Hepatocyte (in vitro differentiated cells): Measurements from ENCODE around the gene PIK3R6. TPM values are rescaled to one million over a fixed set of nuclear protein-coding genes. Genes with fewer than 3 reads are reported as not detected.

ENCODE experiments used
- DNase-seq: peaks from one replicate; pipeline ENCODE4 v3.0.0-alpha.2; 2016; ENCODE audit warnings: low spot score
- H2AFZ ChIP-seq: fragments of 200-600 bp; sonication (generic); 2 replicates; pipeline ENCODE4 v1.6.0; 2016; ENCODE audit warnings: antibody characterized with exemption, mild to moderate bottlenecking
- H3K27ac ChIP-seq: fragments of 200-600 bp; sonication (generic); 2 replicates; pipeline ENCODE4 v1.5.1; 2016; ENCODE audit warnings: mild to moderate bottlenecking
- H3K27me3 ChIP-seq: fragments of 200-600 bp; sonication (generic); 2 replicates; pipeline ENCODE4 v1.6.1; 2016
- H3K36me3 ChIP-seq: fragments of 200-600 bp; sonication (generic); replicated peaks from 2 replicates; pipeline ENCODE4 v1.5.1; 2016; ENCODE audit warnings: low read depth; ENCODE audit not compliant: insufficient read depth
- H3K4me1 ChIP-seq: fragments of 200-600 bp; sonication (generic); 2 replicates; pipeline ENCODE4 v1.5.1; 2016; ENCODE audit warnings: mild to moderate bottlenecking, moderate library complexity; ENCODE audit not compliant: insufficient read depth
- H3K4me2 ChIP-seq: fragments of 200-600 bp; sonication (generic); 2 replicates; pipeline ENCODE4 v1.6.0; 2016
- H3K4me3 ChIP-seq: fragments of 200-600 bp; sonication (generic); 2 replicates; pipeline ENCODE4 v1.5.1; 2016; ENCODE audit warnings: mild to moderate bottlenecking
- H3K79me2 ChIP-seq: fragments of 200-600 bp; sonication (generic); 2 replicates; pipeline ENCODE4 v1.6.0; 2017; ENCODE audit warnings: mild to moderate bottlenecking
- H3K9me2 ChIP-seq: fragments of 200-600 bp; sonication (generic); replicated peaks from 2 replicates; pipeline ENCODE4 v1.6.0; 2017; ENCODE audit warnings: mild to moderate bottlenecking; ENCODE audit not compliant: insufficient read depth
- H3K9me3 ChIP-seq: fragments of 200-600 bp; sonication (generic); 2 replicates; pipeline ENCODE4 v1.5.1; 2016; ENCODE audit warnings: low read depth, mild to moderate bottlenecking
- H4K20me1 ChIP-seq: fragments of 200-600 bp; sonication (generic); 2 replicates; pipeline ENCODE4 v1.6.0; 2016; ENCODE audit warnings: mild to moderate bottlenecking; ENCODE audit not compliant: insufficient read depth, poor library complexity, severe bottlenecking
- EZH2 ChIP-seq: fragments of 200-600 bp; sonication (generic); IDR thresholded peaks from 2 replicates; pipeline ENCODE4 v1.6.1; 2016; ENCODE audit warnings: antibody characterized with exemption, mild to moderate bottlenecking, borderline replicate concordance
- EZH2phosphoT487 ChIP-seq: fragments of 200-600 bp; sonication (generic); IDR thresholded peaks from one replicate; pipeline ENCODE4 v1.6.1; 2018; ENCODE audit warnings: antibody characterized with exemption, mild to moderate bottlenecking, low read depth, moderate library complexity; ENCODE audit not compliant: unreplicated experiment, severe bottlenecking
- WGBS: methylation state at CpG from one replicate; pipeline ENCODE4 v1.1.6; 2016; ENCODE audit warnings: low lambda C conversion rate; ENCODE audit errors: missing lambda C conversion rate; 5-methylcytosine and 5-hydroxymethylcytosine counted together
- polyA plus RNA-seq: library from polyadenylated mRNA; unstranded; fragments of >200 nt; fragmentation: Nextera tagmentation; extraction: Ambion mirVana; gene quantifications from 2 replicates; pipeline ENCODE4 v1.2.1, GENCODE V29; 2016
- total RNA-seq: library from RNA; depleted of rRNA; stranded (reverse); fragments of >200 nt; gene quantifications from 2 replicates; pipeline ENCODE4 v1.2.3, GENCODE V29; 2014
- TF ChIP-seq, protein P1 (sequence below): fragments of 200-600 bp; sonication (generic); IDR thresholded peaks from 2 replicates; pipeline ENCODE4 v1.5.1; 2016; ENCODE audit warnings: antibody characterized with exemption, mild to moderate bottlenecking; ENCODE audit not compliant: poor library complexity

The PIK3R6 gene
- total and polyA plus RNA-seq, 2 experiments from 2014 or later, result 0.07 to 0.10 TPM

DNA sequence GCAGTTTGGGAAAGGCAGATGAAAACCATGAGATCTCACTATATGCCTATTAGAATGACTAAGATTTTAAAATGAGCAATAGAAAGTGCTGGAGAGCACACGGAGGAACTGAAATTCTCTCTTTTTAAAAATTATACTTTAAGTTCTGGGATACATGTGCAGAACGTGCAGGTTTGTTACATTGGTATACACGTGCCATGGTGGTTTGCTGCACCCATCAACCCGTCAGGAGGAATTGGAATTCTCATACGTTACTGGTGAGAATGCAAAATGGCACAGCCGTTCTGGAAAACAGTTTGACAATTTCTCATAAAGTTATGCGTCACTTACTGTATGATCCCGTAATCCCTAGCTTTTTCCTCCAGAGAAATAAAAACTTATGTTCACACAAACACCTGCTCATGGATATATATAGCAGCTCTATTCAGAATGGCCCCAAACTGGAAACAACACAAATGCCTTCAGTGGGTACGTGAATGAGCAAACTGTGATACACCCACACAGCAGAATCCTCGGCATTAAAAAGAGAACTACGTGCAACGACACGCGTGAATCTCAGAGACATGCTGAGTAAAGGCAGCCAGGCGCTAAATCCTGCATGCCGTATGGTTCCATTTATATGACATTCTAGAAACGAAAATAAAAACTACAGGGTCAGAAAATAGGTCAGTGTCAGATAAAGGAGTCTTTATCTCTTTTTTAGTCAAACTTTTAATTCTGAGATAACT is 11.8 kb downstream of the PIK3R6 start:
- H3K27ac ChIP-seq, result no peak overlapping the region
- H3K9me3 ChIP-seq, result no peaks in the 10 kb centered on the region
- no peaks in the 10 kb centered on the region for H3K4me1 ChIP-seq
- DNase-seq, result no peak
- H3K27me3 ChIP-seq, result no peaks in the 10 kb centered on the region
- no peaks in the 10 kb centered on the region for H3K9me2 ChIP-seq
- TF ChIP-seq, protein P1, sequence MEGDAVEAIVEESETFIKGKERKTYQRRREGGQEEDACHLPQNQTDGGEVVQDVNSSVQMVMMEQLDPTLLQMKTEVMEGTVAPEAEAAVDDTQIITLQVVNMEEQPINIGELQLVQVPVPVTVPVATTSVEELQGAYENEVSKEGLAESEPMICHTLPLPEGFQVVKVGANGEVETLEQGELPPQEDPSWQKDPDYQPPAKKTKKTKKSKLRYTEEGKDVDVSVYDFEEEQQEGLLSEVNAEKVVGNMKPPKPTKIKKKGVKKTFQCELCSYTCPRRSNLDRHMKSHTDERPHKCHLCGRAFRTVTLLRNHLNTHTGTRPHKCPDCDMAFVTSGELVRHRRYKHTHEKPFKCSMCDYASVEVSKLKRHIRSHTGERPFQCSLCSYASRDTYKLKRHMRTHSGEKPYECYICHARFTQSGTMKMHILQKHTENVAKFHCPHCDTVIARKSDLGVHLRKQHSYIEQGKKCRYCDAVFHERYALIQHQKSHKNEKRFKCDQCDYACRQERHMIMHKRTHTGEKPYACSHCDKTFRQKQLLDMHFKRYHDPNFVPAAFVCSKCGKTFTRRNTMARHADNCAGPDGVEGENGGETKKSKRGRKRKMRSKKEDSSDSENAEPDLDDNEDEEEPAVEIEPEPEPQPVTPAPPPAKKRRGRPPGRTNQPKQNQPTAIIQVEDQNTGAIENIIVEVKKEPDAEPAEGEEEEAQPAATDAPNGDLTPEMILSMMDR, result no peak
- TF ChIP-seq EZH2 (no peak), EZH2phosphoT487 (no peak)
- no peaks in the 10 kb centered on the region for H4K20me1 ChIP-seq
- WGBS, result 78% methylated on average over 17 of the region's 17 CpGs
- H3K4me2 ChIP-seq, result no peak overlapping the region
- H2AFZ ChIP-seq, result no peak overlapping the region
- no peaks in the 10 kb centered on the region for H3K79me2 ChIP-seq
- H3K4me3 ChIP-seq, result no peak overlapping the region
- no peaks in the 10 kb centered on the region for H3K36me3 ChIP-seq

DNA sequence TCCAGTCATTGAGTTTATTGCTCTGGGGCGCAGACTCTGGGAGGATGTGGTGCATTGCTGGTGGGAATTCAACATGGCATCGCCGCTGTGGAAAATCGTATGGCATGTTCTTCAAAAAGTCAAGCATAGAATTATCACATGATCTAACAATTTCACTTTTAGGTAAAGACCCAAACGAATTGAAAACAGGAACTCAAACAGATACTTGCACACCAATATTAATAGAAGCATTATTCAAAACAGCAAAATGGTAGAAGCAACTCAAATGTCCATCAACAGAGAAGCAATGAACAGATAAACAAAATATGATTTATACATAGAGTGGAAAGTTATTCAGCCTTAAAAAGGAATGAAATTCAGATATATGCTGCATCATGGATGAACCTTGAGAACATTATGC is 15.9 kb downstream of the PIK3R6 start:
- Histone ChIP-seq H3K9me3 (no peaks in the 10 kb centered on the region), H3K27ac (no peak overlapping the region), H3K27me3 (no peaks in the 10 kb centered on the region), H2AFZ (no peak overlapping the region), H3K79me2 (no peaks in the 10 kb centered on the region), H3K4me1 (no peaks in the 10 kb centered on the region), H3K4me2 (no peak overlapping the region), H3K9me2 (no peaks in the 10 kb centered on the region), H3K4me3 (no peak overlapping the region), H3K36me3 (no peaks in the 10 kb centered on the region), H4K20me1 (no peaks in the 10 kb centered on the region)
- WGBS, result 96% methylated on average over 5 of the region's 5 CpGs
- no peak for DNase-seq
- TF ChIP-seq, protein P1, result no peak
- no peak for TF ChIP-seq EZH2
- no peak for TF ChIP-seq EZH2phosphoT487

DNA sequence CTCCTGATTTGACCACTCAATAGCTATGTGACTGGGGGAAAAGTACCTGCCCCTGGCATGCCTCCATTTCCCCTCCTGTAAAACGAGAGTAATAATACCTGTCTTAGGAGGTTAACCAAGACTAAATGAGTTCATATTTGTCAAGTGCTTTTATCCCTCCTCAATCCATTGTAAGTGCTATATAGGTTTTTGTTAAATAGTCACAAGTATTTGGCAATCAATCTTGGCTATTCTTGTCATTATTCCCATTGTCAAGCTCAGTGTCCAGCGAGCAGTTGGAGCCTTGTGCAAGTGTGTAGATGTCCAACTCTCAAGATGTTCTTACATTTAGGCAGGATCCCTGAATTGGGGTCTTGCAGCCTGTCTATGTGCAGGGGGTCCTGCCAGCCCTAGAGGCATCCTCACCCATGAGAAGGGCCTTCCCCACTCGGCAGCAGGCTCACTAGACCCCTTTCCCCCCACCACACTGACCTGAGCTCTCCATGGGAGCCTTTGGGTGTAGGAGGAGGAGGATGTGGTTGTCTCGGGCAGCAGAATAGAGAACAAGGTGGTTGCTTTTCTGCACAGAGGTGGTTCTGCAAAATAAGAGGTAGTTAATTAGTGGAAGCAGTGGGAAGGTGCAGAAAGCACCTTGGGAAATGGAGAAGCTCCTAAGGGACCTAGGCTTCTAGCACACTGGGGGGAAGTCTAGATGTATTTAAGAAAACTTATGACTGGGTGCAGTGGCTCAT is 18.0 kb downstream of the PIK3R6 start:
- H4K20me1 ChIP-seq, result no peaks in the 10 kb centered on the region
- no peaks in the 10 kb centered on the region for H3K9me2 ChIP-seq
- no peak overlapping the region for H3K27ac ChIP-seq
- H3K36me3 ChIP-seq, result no peaks in the 10 kb centered on the region
- H3K4me2 ChIP-seq, result no peak overlapping the region
- TF ChIP-seq EZH2, result no peak
- TF ChIP-seq, protein P1, result no peak
- TF ChIP-seq EZH2phosphoT487, result no peak
- H3K4me3 ChIP-seq, result no peak overlapping the region
- H2AFZ ChIP-seq, result no peak overlapping the region
- no peaks in the 10 kb centered on the region for H3K79me2 ChIP-seq
- no peaks in the 10 kb centered on the region for H3K4me1 ChIP-seq
- H3K27me3 ChIP-seq, result no peaks in the 10 kb centered on the region
- H3K9me3 ChIP-seq, result no peaks in the 10 kb centered on the region
- WGBS, result 81% methylated on average over 4 of the region's 4 CpGs
- DNase-seq, result no peak
